B cell (primary cell): Measurements from ENCODE around the gene MAPK1. TPM values are rescaled to one million over a fixed set of nuclear protein-coding genes. Genes with fewer than 3 reads are reported as not detected.
"Not testable (repeated sequence)": the region's sequence is repeated elsewhere in the genome, so short reads cannot be mapped to it uniquely, and the experiment has no call there.

Experiments used
- ATAC-seq: fragments of 200-7000 bp; cut with Tn5 transposase; one replicate; pipeline ENCODE4 v1.10.0; 2021; ENCODE audit warnings: low read depth, mild to moderate bottlenecking, moderate number of reproducible peaks, moderate library complexity
- CTCF ChIA-PET: fragments of 350-600 bp; sonication (Branson Sonifier 250); formaldehyde crosslinking; loops from one replicate; lab custom pipeline; 2021; ENCODE audit warnings: antibody characterized with exemption, inconsistent platforms; lab: Charles Lee
- POLR2A ChIA-PET: fragments of 350-600 bp; sonication (Branson Sonifier 250); formaldehyde crosslinking; loops from one replicate; lab custom pipeline; 2021; ENCODE audit warnings: antibody characterized with exemption; lab: Charles Lee
- DNase-seq: peaks from one replicate; pipeline ENCODE4 v3.0.0; 2013
- H2AFZ ChIP-seq: 2 replicates; pipeline ENCODE4 v1.6.1; 2012; ENCODE audit warnings: mild to moderate bottlenecking, low read depth, low read length; ENCODE audit not compliant: insufficient read depth, poor library complexity, severe bottlenecking
- H3K27ac ChIP-seq, 2 donors: 1 replicate in 1 of 2; 2 replicates in 1 of 2; pipeline ENCODE4 v1.5.1; 2012 to 2013; ENCODE audit warnings: low read length in 2 of 2, mild to moderate bottlenecking in 2 of 2, moderate library complexity in 1 of 2
- H3K27me3 ChIP-seq, 4 experiments: fragments of 200-600 bp in 1 of 4; sonication (generic) in 1 of 4; replicated peaks in 1 of 4; 1 replicate in 2 of 4; 2 replicates in 2 of 4; pipeline versions ENCODE4 v1.6.1 to v1.7.0; 2013 to 2016; ENCODE audit warnings: low read length in 3 of 4, mild to moderate bottlenecking in 2 of 4, mixed read lengths in 1 of 4, moderate library complexity in 1 of 4; ENCODE audit not compliant: insufficient read depth in 4 of 4, control insufficient read depth in 3 of 4; ENCODE audit errors: control extremely low read depth in 1 of 4
- H3K36me3 ChIP-seq, 2 experiments: replicated peaks in 1 of 2; 1 replicate in 1 of 2; 2 replicates in 1 of 2; pipeline versions ENCODE4 v1.6.1 to v1.7.1; 2013; ENCODE audit warnings: low read length in 1 of 2; ENCODE audit not compliant: insufficient read depth in 2 of 2, control insufficient read depth in 1 of 2; ENCODE audit errors: control extremely low read depth in 1 of 2, extremely low read depth in 1 of 2
- H3K4me1 ChIP-seq, 2 donors: fragments of 200-600 bp in 1 of 2; sonication (generic) in 1 of 2; 1 replicate in 1 of 2; 2 replicates in 1 of 2; pipeline versions ENCODE4 v1.5.1 to v1.6.1; 2013 to 2017; ENCODE audit warnings: low read length in 2 of 2; ENCODE audit not compliant: control insufficient read depth in 2 of 2, insufficient read depth in 2 of 2
- H3K4me2 ChIP-seq: replicated peaks from 2 replicates; pipeline ENCODE3; 2012; ENCODE audit warnings: mild to moderate bottlenecking, low read depth, low read length; ENCODE audit not compliant: poor library complexity, severe bottlenecking
- H3K4me3 ChIP-seq, 5 experiments: fragments of 200-600 bp in 1 of 5; sonication (generic) in 1 of 5; 1 replicate in 3 of 5; 2 replicates in 2 of 5; pipeline versions ENCODE4 v1.5.1 to v1.7.0; 2011 to 2016; ENCODE audit warnings: low read length in 4 of 5, mild to moderate bottlenecking in 4 of 5, low read depth in 2 of 5, control low read depth in 1 of 5, moderate library complexity in 1 of 5; ENCODE audit not compliant: insufficient read depth in 1 of 5; ENCODE audit errors: control extremely low read depth in 1 of 5, extremely low read depth in 1 of 5
- H3K79me2 ChIP-seq: fragments of 200-600 bp; sonication (generic); one replicate; pipeline ENCODE4 v1.6.0; 2016; ENCODE audit warnings: low read length; ENCODE audit not compliant: control insufficient read depth, insufficient read depth
- H3K9ac ChIP-seq: fragments of 200-600 bp; sonication (generic); 2 replicates; pipeline ENCODE4 v1.6.1; 2017; ENCODE audit warnings: mild to moderate bottlenecking, low read length, moderate library complexity
- H3K9me3 ChIP-seq, 3 donors: one replicate each; pipeline versions ENCODE4 v1.6.1 to v1.7.1; 2013; ENCODE audit warnings: low read length in 2 of 3; ENCODE audit not compliant: control insufficient read depth in 2 of 3, insufficient read depth in 1 of 3; ENCODE audit errors: control extremely low read depth in 1 of 3
- H4K20me1 ChIP-seq: 2 replicates; pipeline ENCODE4 v1.6.0; 2012; ENCODE audit warnings: mild to moderate bottlenecking, low read length; ENCODE audit not compliant: insufficient read depth, control insufficient read depth, poor library complexity, severe bottlenecking
- H3K27ac Mint-ChIP-seq: one replicate; pipeline ENCODE4 v1.8.0; 2021; ENCODE audit warnings: mixed read lengths
- H3K27me3 Mint-ChIP-seq: one replicate; pipeline ENCODE4 v1.8.0; 2021; ENCODE audit warnings: mixed read lengths
- H3K4me1 Mint-ChIP-seq: one replicate; pipeline ENCODE4 v1.8.0; 2021; ENCODE audit warnings: mixed read lengths
- H3K4me3 Mint-ChIP-seq: one replicate; pipeline ENCODE4 v1.8.0; 2021; ENCODE audit warnings: mixed read lengths
- H3K9me3 Mint-ChIP-seq: one replicate; pipeline ENCODE4 v1.8.0; 2022; ENCODE audit warnings: mixed read lengths; ENCODE audit not compliant: insufficient read depth
- WGBS: methylation state at CpG from one replicate; pipeline ENCODE4 v1.1.5; 2013; ENCODE audit warnings: missing lambda C conversion rate; ENCODE audit not compliant: insufficient coverage; 5-methylcytosine and 5-hydroxymethylcytosine counted together
- intact Hi-C: fragments of 100-400 bp; cut with micrococcal nuclease; formaldehyde crosslinking; loops from one replicate; pipeline ENCODE4 v1.10.0; 2022
- polyA plus RNA-seq: library from polyadenylated mRNA; depleted of rRNA; stranded (reverse); fragments of >200 nt; gene quantifications from 2 replicates; pipeline ENCODE4 v1.2.3, GENCODE V29; 2012
- total RNA-seq, 2 donors: library from RNA; stranded (reverse); fragments of 120-200 nt in 1 of 2; gene quantifications; 1 replicate in 1 of 2; 2 replicates in 1 of 2; pipeline versions ENCODE4 v1.2.3 to v1.2.4, GENCODE V29; 2013 to 2022
- TF ChIP-seq, protein P1 (sequence below): fragments of 200-600 bp; IDR thresholded peaks from one replicate; pipeline ENCODE4 v1.8.0; 2022; ENCODE audit warnings: antibody characterized with exemption, mild to moderate bottlenecking

MAPK1 gene
- total and polyA plus RNA-seq, 2 donors (not counting 1 experiment from before 2014, with no cell fraction given) = 24.0 to 155 TPM

DNA sequence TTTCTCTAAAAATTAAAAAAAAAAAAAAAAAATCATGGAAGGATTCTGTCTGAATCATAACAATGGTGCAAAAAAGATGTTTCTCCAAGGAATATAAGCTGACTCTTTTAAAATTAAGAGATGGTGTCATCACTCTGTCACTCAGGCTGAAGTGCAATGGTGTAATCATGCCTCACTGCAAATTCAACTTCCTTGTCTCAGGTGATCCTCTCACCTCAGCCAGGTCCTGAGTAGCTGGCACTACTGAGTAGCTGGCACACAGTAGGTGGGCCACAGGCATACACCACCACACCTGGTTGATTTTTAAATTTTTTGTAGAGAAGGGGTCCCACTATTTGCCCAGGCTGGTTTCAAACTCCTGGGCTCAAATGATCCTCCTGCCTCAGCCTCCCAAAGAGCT, 77.1 kb downstream of the MAPK1 start:
- POLR2A ChIA-PET = interaction anchor here (0.6 to 0.7 kb wide), 2 partner anchors 12 to 56 kb away, joined by 3 to 6 read pairs; no protein-coding TSS in a partner anchor
- H4K20me1 ChIP-seq = no peaks in the 10 kb centered on the region
- H3K9me3 ChIP-seq = no peaks in the 10 kb centered on the region
- intact Hi-C loops = loop anchor here (2.0 kb wide), 1 partner anchor 44 kb away; no protein-coding TSS in a partner anchor
- DNase-seq (no peak), ATAC-seq (no peak)
- no peaks in the 10 kb centered on the region for H3K27me3 ChIP-seq
- no peak overlapping the region for H3K9ac ChIP-seq
- TF ChIP-seq, protein P1, sequence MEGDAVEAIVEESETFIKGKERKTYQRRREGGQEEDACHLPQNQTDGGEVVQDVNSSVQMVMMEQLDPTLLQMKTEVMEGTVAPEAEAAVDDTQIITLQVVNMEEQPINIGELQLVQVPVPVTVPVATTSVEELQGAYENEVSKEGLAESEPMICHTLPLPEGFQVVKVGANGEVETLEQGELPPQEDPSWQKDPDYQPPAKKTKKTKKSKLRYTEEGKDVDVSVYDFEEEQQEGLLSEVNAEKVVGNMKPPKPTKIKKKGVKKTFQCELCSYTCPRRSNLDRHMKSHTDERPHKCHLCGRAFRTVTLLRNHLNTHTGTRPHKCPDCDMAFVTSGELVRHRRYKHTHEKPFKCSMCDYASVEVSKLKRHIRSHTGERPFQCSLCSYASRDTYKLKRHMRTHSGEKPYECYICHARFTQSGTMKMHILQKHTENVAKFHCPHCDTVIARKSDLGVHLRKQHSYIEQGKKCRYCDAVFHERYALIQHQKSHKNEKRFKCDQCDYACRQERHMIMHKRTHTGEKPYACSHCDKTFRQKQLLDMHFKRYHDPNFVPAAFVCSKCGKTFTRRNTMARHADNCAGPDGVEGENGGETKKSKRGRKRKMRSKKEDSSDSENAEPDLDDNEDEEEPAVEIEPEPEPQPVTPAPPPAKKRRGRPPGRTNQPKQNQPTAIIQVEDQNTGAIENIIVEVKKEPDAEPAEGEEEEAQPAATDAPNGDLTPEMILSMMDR = no peak
- H3K36me3 ChIP-seq = peaks cover 8 to 48% of the 10 kb centered on the region in 2 experiments
- no peak overlapping the region for H3K4me2 ChIP-seq
- H3K79me2 ChIP-seq = peaks cover 17% of the 10 kb centered on the region
- H3K27ac ChIP-seq = no peak overlapping the region
- Mint-ChIP-seq H3K27me3 (no peaks in the 10 kb centered on the region), H3K27ac (no peak overlapping the region), H3K4me3 (no peak overlapping the region), H3K4me1 (peaks cover 7% of the 10 kb centered on the region), H3K9me3 (no peaks in the 10 kb centered on the region)
- H3K4me1 ChIP-seq = no peaks in the 10 kb centered on the region
- H3K4me3 ChIP-seq = no peak overlapping the region
- CTCF ChIA-PET = no interaction called here
- no peak overlapping the region for H2AFZ ChIP-seq

DNA sequence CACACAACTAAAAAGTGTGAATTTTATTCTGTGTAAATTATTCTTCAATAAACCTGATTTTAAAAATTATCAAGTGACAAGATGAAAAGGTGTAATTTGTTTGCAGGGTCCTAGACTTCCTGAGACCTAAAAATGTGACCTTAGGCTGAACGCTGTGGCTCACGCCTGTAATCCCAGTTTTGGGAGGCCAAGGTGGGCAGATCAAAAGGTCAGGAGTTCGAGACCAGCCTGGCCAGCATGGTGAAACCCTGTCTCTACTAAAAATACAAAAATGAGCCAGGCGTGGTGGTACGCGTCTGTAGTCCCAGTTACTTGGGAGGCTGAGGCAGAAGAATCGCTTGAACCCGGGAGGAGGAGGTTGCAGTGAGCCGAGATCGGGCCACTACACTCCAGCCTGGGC, 79.9 kb downstream of the MAPK1 start:
- H3K4me3 Mint-ChIP-seq, H3K4me1 Mint-ChIP-seq, H3K9ac ChIP-seq, H3K27me3 Mint-ChIP-seq, DNase-seq, POLR2A ChIA-PET, H3K9me3 Mint-ChIP-seq, H4K20me1 ChIP-seq, ATAC-seq, intact Hi-C loops, H3K27me3 ChIP-seq, H3K4me3 ChIP-seq, H3K9me3 ChIP-seq, H3K4me1 ChIP-seq, H3K27ac ChIP-seq, H2AFZ ChIP-seq, CTCF ChIA-PET, H3K4me2 ChIP-seq, H3K27ac Mint-ChIP-seq: not testable (repeated sequence)
- Histone ChIP-seq H3K36me3 (peaks cover 13 to 46% of the 10 kb centered on the region in 2 experiments), H3K79me2 (peaks cover 24% of the 10 kb centered on the region)
- WGBS = 98% methylated on average over 9 of the region's 10 CpGs
